Measurements from ENCODE around the gene SORT1.

DNA sequence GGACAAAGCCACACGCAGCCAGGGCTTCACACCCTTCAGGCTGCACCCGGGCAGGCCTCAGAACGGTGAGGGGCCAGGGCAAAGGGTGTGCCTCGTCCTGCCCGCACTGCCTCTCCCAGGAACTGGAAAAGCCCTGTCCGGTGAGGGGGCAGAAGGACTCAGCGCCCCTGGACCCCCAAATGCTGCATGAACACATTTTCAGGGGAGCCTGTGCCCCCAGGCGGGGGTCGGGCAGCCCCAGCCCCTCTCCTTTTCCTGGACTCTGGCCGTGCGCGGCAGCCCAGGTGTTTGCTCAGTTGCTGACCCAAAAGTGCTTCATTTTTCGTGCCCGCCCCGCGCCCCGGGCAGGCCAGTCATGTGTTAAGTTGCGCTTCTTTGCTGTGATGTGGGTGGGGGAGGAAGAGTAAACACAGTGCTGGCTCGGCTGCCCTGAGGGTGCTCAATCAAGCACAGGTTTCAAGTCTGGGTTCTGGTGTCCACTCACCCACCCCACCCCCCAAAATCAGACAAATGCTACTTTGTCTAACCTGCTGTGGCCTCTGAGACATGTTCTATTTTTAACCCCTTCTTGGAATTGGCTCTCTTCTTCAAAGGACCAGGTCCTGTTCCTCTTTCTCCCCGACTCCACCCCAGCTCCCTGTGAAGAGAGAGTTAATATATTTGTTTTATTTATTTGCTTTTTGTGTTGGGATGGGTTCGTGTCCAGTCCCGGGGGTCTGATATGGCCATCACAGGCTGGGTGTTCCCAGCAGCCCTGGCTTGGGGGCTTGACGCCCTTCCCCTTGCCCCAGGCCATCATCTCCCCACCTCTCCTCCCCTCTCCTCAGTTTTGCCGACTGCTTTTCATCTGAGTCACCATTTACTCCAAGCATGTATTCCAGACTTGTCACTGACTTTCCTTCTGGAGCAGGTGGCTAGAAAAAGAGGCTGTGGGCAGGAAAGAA, 122.9 kb downstream of the SORT1 start:
- TF ChIP-seq, protein P1, sequence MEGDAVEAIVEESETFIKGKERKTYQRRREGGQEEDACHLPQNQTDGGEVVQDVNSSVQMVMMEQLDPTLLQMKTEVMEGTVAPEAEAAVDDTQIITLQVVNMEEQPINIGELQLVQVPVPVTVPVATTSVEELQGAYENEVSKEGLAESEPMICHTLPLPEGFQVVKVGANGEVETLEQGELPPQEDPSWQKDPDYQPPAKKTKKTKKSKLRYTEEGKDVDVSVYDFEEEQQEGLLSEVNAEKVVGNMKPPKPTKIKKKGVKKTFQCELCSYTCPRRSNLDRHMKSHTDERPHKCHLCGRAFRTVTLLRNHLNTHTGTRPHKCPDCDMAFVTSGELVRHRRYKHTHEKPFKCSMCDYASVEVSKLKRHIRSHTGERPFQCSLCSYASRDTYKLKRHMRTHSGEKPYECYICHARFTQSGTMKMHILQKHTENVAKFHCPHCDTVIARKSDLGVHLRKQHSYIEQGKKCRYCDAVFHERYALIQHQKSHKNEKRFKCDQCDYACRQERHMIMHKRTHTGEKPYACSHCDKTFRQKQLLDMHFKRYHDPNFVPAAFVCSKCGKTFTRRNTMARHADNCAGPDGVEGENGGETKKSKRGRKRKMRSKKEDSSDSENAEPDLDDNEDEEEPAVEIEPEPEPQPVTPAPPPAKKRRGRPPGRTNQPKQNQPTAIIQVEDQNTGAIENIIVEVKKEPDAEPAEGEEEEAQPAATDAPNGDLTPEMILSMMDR (IDR thresholded peaks at IDR 0.05) = no peak
- TF ChIP-seq POLR2A (IDR thresholded peaks at IDR 0.05) = no peak

All from Peyer's patch (tissue), 4 donors.